Activated CD4-positive, alpha-beta memory T cell treated with anti-CD3 and anti-CD28 coated beads for 36 hours (primary cell): ENCODE data around the gene TSC22D2. TPM values are rescaled to one million over a fixed set of nuclear protein-coding genes. Genes with fewer than 3 reads are reported as not detected.

Experiments used
- CTCF ChIA-PET: fragments of 350-600 bp; sonication (Branson Sonifier 250); formaldehyde crosslinking; loops from one replicate; lab custom pipeline; 2021; ENCODE audit warnings: antibody characterized with exemption, inconsistent platforms; lab: Charles Lee
- POLR2A ChIA-PET: fragments of 350-600 bp; sonication (Branson Sonifier 250); formaldehyde crosslinking; loops from one replicate; lab custom pipeline; 2021; ENCODE audit warnings: antibody characterized with exemption; lab: Charles Lee
- DNase-seq: peaks from one replicate; pipeline ENCODE4 v3.0.0-alpha.2; 2020
- H3K27ac Mint-ChIP-seq: one replicate; pipeline ENCODE4 v1.8.0; 2021; ENCODE audit warnings: mixed read lengths
- H3K27me3 Mint-ChIP-seq: one replicate; pipeline ENCODE4 v1.8.0; 2021; ENCODE audit warnings: mixed read lengths
- H3K36me3 Mint-ChIP-seq: one replicate; pipeline ENCODE4 v1.8.0; 2021; ENCODE audit warnings: mixed read lengths
- H3K4me1 Mint-ChIP-seq: one replicate; pipeline ENCODE4 v1.8.0; 2021; ENCODE audit warnings: low read depth, mixed read lengths
- H3K4me3 Mint-ChIP-seq: one replicate; pipeline ENCODE4 v1.8.0; 2021; ENCODE audit warnings: mild to moderate bottlenecking, mixed read lengths
- H3K9me3 Mint-ChIP-seq: one replicate; pipeline ENCODE4 v1.8.0; 2021; ENCODE audit warnings: mixed read lengths
- intact Hi-C: fragments of 100-400 bp; cut with micrococcal nuclease; formaldehyde crosslinking; loops from one replicate; pipeline ENCODE4 v1.15.1; 2023
- total RNA-seq, 2 experiments: library from RNA; stranded (reverse); gene quantifications; one replicate each; pipeline ENCODE4 v1.2.3, GENCODE V29; 2021

TSC22D2 gene
- total RNA-seq, 2 experiments from 2014 or later: 12.3 to 13.7 TPM

- no peaks in the 10 kb centered on the region for H3K9me3 Mint-ChIP-seq
- peak overlapping the region; percentile 97 for H3K27ac Mint-ChIP-seq
- CTCF ChIA-PET: interaction anchor here (0.6 to 4.9 kb wide), 9 partner anchors 9 to 459 kb away, joined by 3 to 38 read pairs (median 3); no protein-coding TSS in a partner anchor
- peak overlapping the region; percentile 96 for H3K4me3 Mint-ChIP-seq
- no peak for DNase-seq
- peaks cover 21% of the 10 kb centered on the region for H3K36me3 Mint-ChIP-seq
- peaks cover 27% of the 10 kb centered on the region for H3K4me1 Mint-ChIP-seq
- H3K27me3 Mint-ChIP-seq: no peaks in the 10 kb centered on the region
- intact Hi-C loops: loop anchor here (1.0 to 10.0 kb wide), 4 partner anchors 123 to 434 kb away; partner anchors contain the start of genes ERICH6 and PFN2
- POLR2A ChIA-PET: interaction anchor here (0.6 to 3.6 kb wide), 12 partner anchors 15 to 355 kb away, joined by 3 to 25 read pairs (median 5); partner anchors contain the start of genes EIF2A, SERP1 and SIAH2
Observed at GRCh38 chr3:150409125-150409511, 1.0 kb downstream of the TSC22D2 start.

GRCh38 chr3:150409512-150410310, 1.6 kb downstream of the TSC22D2 start:
- Mint-ChIP-seq H3K9me3 (no peaks in the 10 kb centered on the region), H3K4me3 (peak overlapping the region; percentile 96), H3K36me3 (peaks cover 26% of the 10 kb centered on the region), H3K27ac (peak overlapping the region; percentile 97), H3K4me1 (peaks cover 33% of the 10 kb centered on the region), H3K27me3 (no peaks in the 10 kb centered on the region)
- CTCF ChIA-PET: interaction anchor here (0.6 to 4.9 kb wide), 13 partner anchors 8 to 459 kb away, joined by 3 to 38 read pairs (median 3); partner anchors contain the start of genes EIF2A and SERP1
- DNase-seq: peak; percentile 84
- intact Hi-C loops: loop anchor here (1.0 to 10.0 kb wide), 6 partner anchors 86 to 793 kb away; partner anchors contain the start of genes ERICH6, GPR171 and PFN2
- POLR2A ChIA-PET: interaction anchor here (0.6 to 3.6 kb wide), 15 partner anchors 15 to 354 kb away, joined by 3 to 25 read pairs (median 4); partner anchors contain the start of genes EIF2A, SERP1 and SIAH2

DNA sequence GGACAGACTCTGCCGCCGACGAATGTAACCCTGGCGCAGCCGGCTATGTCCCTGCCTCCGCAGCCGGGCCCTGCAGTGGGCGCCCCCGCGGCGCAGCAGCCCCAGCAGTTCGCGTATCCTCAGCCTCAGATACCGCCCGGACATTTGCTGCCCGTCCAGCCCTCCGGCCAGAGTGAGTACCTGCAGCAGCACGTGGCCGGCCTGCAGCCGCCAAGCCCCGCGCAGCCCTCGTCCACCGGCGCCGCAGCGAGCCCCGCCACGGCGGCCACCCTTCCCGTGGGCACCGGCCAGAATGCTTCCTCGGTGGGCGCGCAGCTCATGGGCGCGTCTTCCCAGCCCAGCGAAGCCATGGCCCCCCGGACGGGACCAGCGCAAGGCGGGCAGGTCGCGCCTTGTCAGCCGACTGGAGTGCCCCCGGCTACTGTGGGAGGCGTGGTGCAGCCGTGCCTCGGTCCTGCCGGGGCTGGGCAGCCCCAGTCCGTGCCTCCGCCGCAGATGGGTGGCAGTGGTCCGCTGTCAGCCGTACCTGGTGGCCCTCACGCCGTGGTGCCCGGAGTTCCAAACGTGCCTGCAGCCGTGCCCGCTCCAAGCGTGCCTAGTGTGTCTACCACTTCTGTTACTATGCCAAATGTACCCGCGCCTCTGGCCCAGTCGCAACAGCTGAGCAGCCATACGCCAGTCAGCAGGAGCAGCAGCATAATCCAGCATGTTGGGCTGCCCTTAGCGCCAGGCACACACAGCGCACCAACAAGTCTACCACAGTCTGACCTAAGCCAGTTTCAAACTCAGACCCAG, 2.4 kb downstream of the TSC22D2 start:
- Mint-ChIP-seq H3K4me3 (peak overlapping the region; percentile 96), H3K27ac (peak overlapping the region; percentile 66), H3K9me3 (no peaks in the 10 kb centered on the region), H3K27me3 (no peaks in the 10 kb centered on the region), H3K4me1 (peaks cover 40% of the 10 kb centered on the region), H3K36me3 (peaks cover 33% of the 10 kb centered on the region)
- ChIA-PET CTCF (interaction anchor here (0.8 to 4.9 kb wide), 9 partner anchors 15 to 353 kb away, joined by 3 to 38 read pairs (median 4); partner anchors contain the start of genes EIF2A and SERP1), POLR2A (interaction anchor here (0.6 to 3.6 kb wide), 7 partner anchors 14 to 352 kb away, joined by 3 to 25 read pairs (median 5); partner anchors contain the start of genes EIF2A, SERP1 and SIAH2)
- intact Hi-C loops: loop anchor here (1.0 to 5.0 kb wide), 2 partner anchors 85 to 792 kb away; partner anchors contain the start of gene GPR171
- peak; percentile 51 for DNase-seq

DNA sequence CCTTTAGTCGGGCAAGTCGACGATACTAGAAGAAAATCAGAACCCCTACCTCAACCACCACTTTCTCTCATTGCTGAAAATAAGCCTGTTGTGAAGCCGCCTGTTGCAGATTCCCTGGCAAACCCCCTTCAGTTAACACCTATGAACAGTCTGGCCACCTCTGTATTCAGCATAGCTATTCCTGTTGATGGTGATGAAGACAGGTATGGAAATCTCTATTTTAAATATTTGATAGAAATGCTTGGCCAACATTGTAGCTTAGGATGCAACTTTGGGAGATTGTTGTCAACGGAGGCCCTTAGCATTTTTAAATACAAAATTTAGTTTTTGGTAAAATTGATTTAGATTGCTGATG, 3.0 kb downstream of the TSC22D2 start:
- Mint-ChIP-seq H3K27ac (peak overlapping the region; percentile 66), H3K9me3 (no peaks in the 10 kb centered on the region), H3K4me1 (peaks cover 46% of the 10 kb centered on the region), H3K4me3 (peak overlapping the region; percentile 96), H3K36me3 (peaks cover 35% of the 10 kb centered on the region), H3K27me3 (no peaks in the 10 kb centered on the region)
- no peak for DNase-seq
- intact Hi-C loops: loop anchor here (5.0 kb wide), 1 partner anchor 791 kb away; the partner anchor contains the start of gene GPR171
- POLR2A ChIA-PET: interaction anchor here (0.9 to 3.6 kb wide), 3 partner anchors 133 to 351 kb away, joined by 3 to 25 read pairs (median 8); partner anchors contain the start of genes EIF2A, SERP1 and SIAH2
- CTCF ChIA-PET: interaction anchor here (0.9 to 4.9 kb wide), 5 partner anchors 15 to 353 kb away, joined by 3 to 38 read pairs (median 10); no protein-coding TSS in a partner anchor

DNA sequence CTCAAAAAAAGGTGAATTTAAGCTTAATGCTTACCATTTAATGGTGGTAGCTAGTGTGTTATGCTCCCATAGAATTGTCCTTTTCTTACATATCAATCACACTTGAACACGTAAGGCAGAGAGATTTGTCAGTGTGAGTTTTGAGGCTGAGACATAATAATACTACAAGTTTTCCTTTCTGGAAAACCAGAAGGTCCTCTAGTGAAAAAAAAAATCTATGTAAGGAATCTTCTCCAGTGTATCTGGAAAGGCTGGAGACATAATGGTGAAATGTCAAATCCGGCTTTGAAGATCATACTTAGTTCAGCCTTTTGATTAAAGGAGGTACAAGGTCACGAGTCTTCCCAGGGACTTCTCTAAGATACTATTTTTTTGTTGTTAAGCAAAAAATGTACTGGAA, 3.4 kb downstream of the TSC22D2 start:
- DNase-seq: no peak
- H3K9me3 Mint-ChIP-seq: no peaks in the 10 kb centered on the region
- no peaks in the 10 kb centered on the region for H3K27me3 Mint-ChIP-seq
- H3K36me3 Mint-ChIP-seq: peaks cover 35% of the 10 kb centered on the region
- H3K4me1 Mint-ChIP-seq: peaks cover 47% of the 10 kb centered on the region
- intact Hi-C loops: loop anchor here (5.0 kb wide), 1 partner anchor 791 kb away; the partner anchor contains the start of gene GPR171
- ChIA-PET POLR2A (interaction anchor here (0.9 to 1.3 kb wide), 3 partner anchors 132 to 351 kb away, joined by 3 to 8 read pairs (median 5); partner anchors contain the start of gene SIAH2), CTCF (interaction anchor here (0.9 to 4.9 kb wide), 5 partner anchors 14 to 352 kb away, joined by 3 to 38 read pairs (median 10); no protein-coding TSS in a partner anchor)
- no peak overlapping the region for H3K27ac Mint-ChIP-seq
- peak overlapping the region; percentile 96 for H3K4me3 Mint-ChIP-seq

GRCh38 chr3:150411976-150412375, 3.9 kb downstream of the TSC22D2 start:
- Mint-ChIP-seq H3K36me3 (peaks cover 35% of the 10 kb centered on the region), H3K4me1 (peaks cover 48% of the 10 kb centered on the region), H3K4me3 (peak overlapping the region; percentile 96), H3K27me3 (no peaks in the 10 kb centered on the region), H3K9me3 (no peaks in the 10 kb centered on the region), H3K27ac (peak overlapping the region; percentile 63)
- intact Hi-C loops: loop anchor here (2.0 to 5.0 kb wide), 3 partner anchors 17 to 790 kb away; partner anchors contain the start of gene GPR171
- ChIA-PET POLR2A (interaction anchor here (1.0 to 1.3 kb wide), 3 partner anchors 133 to 350 kb away, joined by 3 to 8 read pairs (median 5); partner anchors contain the start of gene SIAH2), CTCF (interaction anchor here (0.9 to 4.9 kb wide), 7 partner anchors 14 to 191 kb away, joined by 3 to 38 read pairs (median 3); partner anchors contain the start of gene SELENOT)
- DNase-seq: no peak

- peak; percentile 28 for DNase-seq
- POLR2A ChIA-PET: interaction anchor here (0.7 to 1.3 kb wide), 3 partner anchors 22 to 193 kb away, joined by 3 to 5 read pairs (median 3); no protein-coding TSS in a partner anchor
- Mint-ChIP-seq H3K4me3 (peak overlapping the region; percentile 96), H3K4me1 (peaks cover 52% of the 10 kb centered on the region), H3K27ac (peak overlapping the region; percentile 63), H3K9me3 (no peaks in the 10 kb centered on the region), H3K36me3 (peaks cover 35% of the 10 kb centered on the region), H3K27me3 (no peaks in the 10 kb centered on the region)
- CTCF ChIA-PET: interaction anchor here (0.9 to 2.0 kb wide), 6 partner anchors 13 to 190 kb away, joined by 3 to 10 read pairs (median 3); partner anchors contain the start of gene SELENOT
- intact Hi-C loops: loop anchor here (2.0 to 5.0 kb wide), 3 partner anchors 16 to 790 kb away; partner anchors contain the start of gene GPR171
Observed at GRCh38 chr3:150412561-150413231, 4.6 kb downstream of the TSC22D2 start.

- no peaks in the 10 kb centered on the region for H3K9me3 Mint-ChIP-seq
- H3K4me3 Mint-ChIP-seq: peak overlapping the region; percentile 57
- H3K36me3 Mint-ChIP-seq: peaks cover 33% of the 10 kb centered on the region
Observed at GRCh38 chr3:150414258-150414657, 6.2 kb downstream of the TSC22D2 start.

DNA sequence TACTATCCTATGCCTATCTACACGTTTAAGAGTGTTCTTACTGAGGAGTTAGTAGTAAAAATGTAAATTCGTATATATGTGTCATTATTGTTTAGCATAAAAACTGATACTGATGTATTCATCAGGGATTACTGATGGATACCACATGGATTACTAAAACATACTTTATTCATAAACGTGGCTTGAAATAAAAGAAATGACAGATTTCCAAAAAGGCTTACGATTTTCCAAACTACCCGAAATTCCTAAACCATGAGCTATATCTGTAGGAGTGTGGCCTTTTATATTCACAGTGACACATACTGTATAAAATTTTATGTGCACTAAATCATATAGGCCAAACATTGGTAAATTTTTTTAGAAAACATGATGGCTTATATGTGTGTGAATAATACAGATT, 6.9 kb downstream of the TSC22D2 start:
- H3K4me1 Mint-ChIP-seq: peaks cover 66% of the 10 kb centered on the region
- H3K36me3 Mint-ChIP-seq: peaks cover 33% of the 10 kb centered on the region
- CTCF ChIA-PET: no interaction called here
- H3K4me3 Mint-ChIP-seq: peak overlapping the region; percentile 44
- H3K27ac Mint-ChIP-seq: peak overlapping the region; percentile 40
- no peaks in the 10 kb centered on the region for H3K27me3 Mint-ChIP-seq
- no peak for DNase-seq
- intact Hi-C loops: loop anchor here (5.0 kb wide), 1 partner anchor 787 kb away; the partner anchor contains the start of gene GPR171
- POLR2A ChIA-PET: interaction anchor here (0.7 kb wide), 1 partner anchor 18 kb away, joined by 3 read pairs; no protein-coding TSS in a partner anchor
- H3K9me3 Mint-ChIP-seq: no peaks in the 10 kb centered on the region

More at GRCh38 chr3:150414258-150414657, 6.2 kb downstream of the TSC22D2 start:
- Mint-ChIP-seq H3K4me1 (peaks cover 61% of the 10 kb centered on the region), H3K27me3 (no peaks in the 10 kb centered on the region), H3K27ac (no peak overlapping the region)
- no peak for DNase-seq
- ChIA-PET POLR2A (no interaction called here), CTCF (no interaction called here)
- intact Hi-C loops: loop anchor here (5.0 kb wide), 1 partner anchor 788 kb away; the partner anchor contains the start of gene GPR171
